Adipose tissue (tissue), 3 donors: ENCODE results near the gene CCDC136. TPM values are rescaled to one million over a fixed set of nuclear protein-coding genes. Genes with fewer than 3 reads are reported as not detected.

Source experiments
- H3K27ac ChIP-seq: one replicate; pipeline ENCODE4 v1.5.1; 2013; ENCODE audit warnings: low read depth, low read length
- WGBS, 3 donors: extraction: QIAGEN DNeasy Blood & Tissue Kit; methylation state at CpG; one replicate each; pipeline ENCODE4 v1.1.7; 2013; 5-methylcytosine and 5-hydroxymethylcytosine counted together
- polyA plus RNA-seq, 3 donors: library from polyadenylated mRNA; stranded (reverse); fragments of 200-250 nt; gene quantifications; one replicate each; pipeline ENCODE4 v1.2.3, GENCODE V29; 2013
- donor health status: healthy with polysubstance abuse.
- donor health status: Bipolar disorder and iron deficiency.
- donor health status: healthy.

The CCDC136 gene
- polyA plus RNA-seq, 3 donors, result 0.79 to 2.8 (median 1.1) TPM

DNA sequence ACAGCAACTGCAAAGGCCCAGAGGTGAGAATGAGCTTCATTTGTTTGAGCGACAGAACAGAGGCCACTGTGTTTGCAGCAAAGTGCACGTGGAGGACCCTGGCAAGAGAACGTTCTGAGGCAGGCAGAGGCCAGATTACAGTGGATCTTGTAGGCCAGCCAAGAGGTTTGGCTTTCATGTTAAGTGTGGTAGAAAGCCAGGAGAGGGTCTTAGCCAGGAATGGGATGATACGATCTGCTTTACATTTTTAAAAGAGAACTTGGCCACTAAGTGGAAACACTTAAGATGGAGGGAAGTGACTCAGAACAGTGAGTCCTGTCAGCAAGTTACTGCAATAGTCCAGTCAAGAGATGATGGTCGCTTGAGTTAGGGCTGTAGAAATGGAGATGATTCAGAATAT, 4.6 kb downstream of the CCDC136 start:
- WGBS, 3 donors, result 63 to 82% (median 74%) methylated on average over 5 of the region's 5 CpGs

DNA sequence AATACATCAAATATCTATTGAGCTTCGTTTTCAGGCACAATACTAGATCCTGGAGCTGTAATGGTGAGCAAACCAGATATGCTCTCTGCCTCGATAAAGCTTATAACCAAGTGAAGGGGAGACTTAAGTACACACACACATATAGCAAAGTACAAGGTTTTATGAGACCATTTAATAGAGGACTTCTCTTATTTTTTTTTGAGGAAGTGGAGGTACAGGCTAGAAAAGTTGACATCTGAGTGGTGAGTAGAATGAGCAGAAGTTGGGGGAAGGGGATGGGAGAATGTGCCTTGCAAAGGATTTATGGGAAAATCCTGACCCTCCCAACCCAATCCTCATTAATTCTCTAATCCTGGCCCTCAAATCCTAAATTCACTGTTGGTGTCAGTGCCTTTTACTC, 7.7 kb downstream of the CCDC136 start:
- no peak overlapping the region for H3K27ac ChIP-seq
- 75 to 90% (median 80%) methylated on average over 2 of the region's 2 CpGs for WGBS, 3 donors

More for the DNA sequence above, 4.6 kb downstream of the CCDC136 start:
- H3K27ac ChIP-seq, result no peak overlapping the region

DNA sequence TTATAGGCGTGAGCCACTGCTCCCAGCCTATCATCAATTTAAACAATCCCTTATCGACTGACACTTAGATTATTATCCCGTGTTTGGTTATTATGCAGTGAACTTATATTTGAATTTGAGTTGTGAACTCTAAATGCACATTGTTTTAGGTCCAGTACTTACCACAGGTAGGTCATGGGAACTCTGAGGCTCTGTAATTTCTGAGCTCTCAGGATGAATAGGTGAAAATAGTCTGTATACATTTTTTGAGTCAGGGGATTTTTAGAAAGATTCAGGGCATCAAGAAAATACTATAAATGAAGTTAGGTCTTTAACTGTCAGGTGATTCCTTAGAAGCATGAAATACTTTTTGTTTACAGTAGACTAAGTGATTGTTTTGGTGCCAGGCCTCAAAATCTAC, 8.8 kb downstream of the CCDC136 start:
- no peak overlapping the region for H3K27ac ChIP-seq
- 93 to 94% (median 93%) methylated on average over 3 of the region's 3 CpGs for WGBS, 3 donors

DNA sequence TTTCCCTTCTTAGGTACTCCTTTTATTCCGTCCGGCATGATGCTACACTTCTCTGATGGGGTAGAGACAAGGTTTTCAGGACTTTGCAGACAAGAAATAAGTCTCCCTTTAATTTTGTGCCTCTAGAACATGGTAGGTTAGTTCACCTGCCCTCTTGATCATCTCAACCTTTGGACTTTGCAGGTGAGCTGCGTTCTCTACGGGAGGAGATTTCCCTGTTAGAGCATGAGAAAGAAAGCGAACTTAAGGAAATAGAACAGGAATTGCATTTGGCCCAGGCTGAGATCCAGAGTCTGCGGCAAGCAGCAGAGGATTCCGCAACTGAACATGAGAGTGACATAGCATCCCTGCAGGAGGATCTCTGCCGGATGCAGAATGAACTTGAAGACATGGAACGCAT, 9.2 kb downstream of the CCDC136 start:
- no peak overlapping the region for H3K27ac ChIP-seq
- 91 to 95% (median 95%) methylated on average over 9 of the region's 9 CpGs for WGBS, 3 donors

DNA sequence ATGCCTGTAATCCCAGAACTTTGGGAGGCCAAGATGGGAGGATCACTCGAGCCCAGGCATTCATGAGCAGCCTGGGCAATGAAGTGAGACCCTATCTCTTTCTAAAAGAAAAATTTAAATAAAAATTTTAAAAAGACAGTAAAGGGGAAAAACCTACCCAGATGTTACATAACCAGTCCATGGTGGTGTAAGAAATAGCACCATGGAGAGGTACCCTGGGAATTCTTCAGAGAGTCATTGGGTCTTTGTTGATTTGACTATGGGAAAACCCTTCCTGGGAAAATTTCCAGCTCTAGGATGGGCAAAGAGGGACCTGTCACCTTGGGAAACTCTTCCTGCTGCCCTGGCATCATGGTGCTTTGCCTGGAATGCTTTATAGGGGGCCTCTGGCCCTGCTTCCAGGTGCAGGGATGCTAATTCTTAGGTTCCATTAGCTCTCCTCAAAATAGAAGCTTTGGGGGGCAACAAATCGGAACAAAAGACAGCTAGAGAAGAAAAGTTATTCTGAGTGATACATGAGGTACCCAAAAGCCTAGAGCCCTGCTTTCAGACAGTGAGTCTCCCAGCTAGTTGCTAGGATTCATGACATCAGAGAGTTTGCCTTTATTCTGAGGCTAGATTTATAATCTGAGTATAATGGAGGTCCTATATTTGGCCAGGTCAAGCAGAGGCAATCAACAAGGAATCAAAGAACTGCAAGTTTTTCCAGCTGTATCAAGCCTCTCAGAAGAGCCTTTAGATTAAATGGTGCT, 10.1 kb downstream of the CCDC136 start:
- WGBS, 3 donors, result 68 to 95% (median 93%) methylated on average over 2 of the region's 2 CpGs
- H3K27ac ChIP-seq, result no peak overlapping the region

DNA sequence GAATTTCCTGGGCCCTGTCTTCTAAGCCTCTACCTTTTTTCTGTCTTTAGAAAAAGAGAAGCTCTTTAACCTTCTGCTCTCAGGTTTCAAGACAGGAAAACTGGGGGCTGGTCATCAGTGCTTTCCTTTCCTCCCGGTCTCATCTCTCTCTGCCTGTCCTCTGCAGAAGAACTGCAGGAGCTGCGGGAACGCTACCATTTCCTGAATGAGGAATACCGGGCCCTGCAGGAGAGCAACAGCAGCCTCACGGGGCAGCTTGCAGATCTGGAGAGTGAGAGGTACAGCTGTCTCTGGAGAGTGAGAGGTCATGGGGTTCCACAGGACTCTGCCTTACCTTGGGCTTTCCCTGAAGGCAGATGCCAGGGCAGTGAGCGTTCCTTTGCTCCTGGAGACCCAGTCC, 12.7 kb downstream of the CCDC136 start:
- no peak overlapping the region for H3K27ac ChIP-seq
- WGBS, 3 donors, result 85 to 89% (median 89%) methylated on average over 6 of the region's 6 CpGs

DNA sequence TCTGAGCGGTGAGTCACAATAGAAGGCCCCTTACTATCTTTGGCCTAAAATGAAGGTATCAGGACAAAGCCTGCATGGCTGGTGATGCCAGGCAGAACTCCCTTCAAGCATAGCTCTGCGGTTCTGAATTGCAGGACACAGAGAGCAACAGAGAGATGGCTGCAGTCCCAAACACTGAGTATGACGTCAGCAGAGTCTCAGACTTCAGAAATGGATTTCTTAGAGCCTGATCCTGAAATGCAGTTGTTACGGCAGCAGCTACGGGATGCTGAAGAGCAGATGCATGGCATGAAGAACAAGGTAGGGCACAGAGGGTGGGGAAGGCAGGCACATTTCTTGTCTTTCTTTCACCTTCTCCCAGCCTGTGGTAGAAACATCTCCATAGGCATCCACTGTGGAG, 13.5 kb downstream of the CCDC136 start:
- H3K27ac ChIP-seq, result no peak overlapping the region
- WGBS, 3 donors, result 91 to 94% (median 94%) methylated on average over 5 of the region's 5 CpGs

DNA sequence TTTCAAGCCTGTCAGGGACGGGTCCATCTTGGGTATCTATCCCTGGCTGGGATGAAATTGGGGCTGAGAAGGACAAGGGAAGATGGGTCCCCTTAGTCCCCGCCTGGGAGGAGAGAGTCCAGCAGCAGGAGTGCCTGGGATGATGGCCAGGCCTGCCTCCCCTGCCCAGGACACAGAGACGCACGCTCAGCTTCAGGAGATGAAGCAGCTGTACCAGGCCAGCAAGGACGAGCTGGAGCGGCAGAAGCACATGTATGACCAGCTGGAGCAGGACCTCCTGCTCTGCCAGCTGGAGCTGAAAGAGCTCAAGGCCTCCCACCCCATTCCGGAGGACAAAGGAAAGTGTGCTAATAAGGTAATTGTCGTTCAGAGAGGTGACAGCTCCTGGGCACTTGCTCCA, 15.4 kb downstream of the CCDC136 start:
- 72 to 89% (median 84%) methylated on average over 8 of the region's 8 CpGs for WGBS, 3 donors
- H3K27ac ChIP-seq, result no peak overlapping the region

DNA sequence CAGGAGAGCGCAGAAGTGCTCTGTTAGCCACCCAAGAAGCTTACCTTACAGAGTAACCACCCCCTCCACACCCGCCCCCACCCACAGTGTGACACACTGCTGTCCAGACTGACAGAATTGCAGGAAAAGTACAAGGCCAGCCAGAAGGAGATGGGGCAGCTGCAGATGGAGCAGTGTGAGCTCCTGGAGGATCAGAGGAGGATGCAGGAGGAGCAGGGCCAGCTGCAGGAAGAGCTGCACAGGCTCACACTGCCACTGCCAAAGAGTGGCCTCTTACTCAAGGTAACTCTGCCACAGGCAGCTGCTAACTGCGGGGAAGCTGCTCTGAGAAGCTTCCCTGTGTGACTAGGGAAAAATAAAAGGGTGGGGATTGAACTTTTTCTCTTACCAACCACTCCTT, 17.6 kb downstream of the CCDC136 start:
- no peak overlapping the region for H3K27ac ChIP-seq
- WGBS, 3 donors, result 82 to 86% (median 83%) methylated on average over 3 of the region's 3 CpGs

DNA sequence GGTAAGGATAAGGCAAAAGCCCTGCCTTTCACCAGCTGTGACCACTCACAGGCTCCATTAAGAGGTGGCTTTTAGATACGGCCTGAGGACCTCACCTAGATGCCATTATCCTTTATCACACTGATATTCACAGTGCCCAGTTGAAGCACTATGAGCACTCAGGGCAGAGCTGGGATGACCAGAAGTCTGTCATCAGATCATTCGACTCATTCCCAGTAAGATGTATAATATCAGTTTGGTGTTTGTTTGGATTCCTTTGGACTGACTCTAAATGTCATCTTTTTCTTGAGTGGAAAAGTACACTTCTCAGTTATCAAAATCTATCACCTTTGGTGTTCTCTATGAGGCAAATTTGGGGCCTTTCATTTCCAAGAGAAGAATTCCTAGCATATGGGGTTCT, 18.7 kb downstream of the CCDC136 start:
- H3K27ac ChIP-seq, result no peak overlapping the region
- WGBS, 3 donors, result 91 to 95% (median 92%) methylated on average over 2 of the region's 2 CpGs

DNA sequence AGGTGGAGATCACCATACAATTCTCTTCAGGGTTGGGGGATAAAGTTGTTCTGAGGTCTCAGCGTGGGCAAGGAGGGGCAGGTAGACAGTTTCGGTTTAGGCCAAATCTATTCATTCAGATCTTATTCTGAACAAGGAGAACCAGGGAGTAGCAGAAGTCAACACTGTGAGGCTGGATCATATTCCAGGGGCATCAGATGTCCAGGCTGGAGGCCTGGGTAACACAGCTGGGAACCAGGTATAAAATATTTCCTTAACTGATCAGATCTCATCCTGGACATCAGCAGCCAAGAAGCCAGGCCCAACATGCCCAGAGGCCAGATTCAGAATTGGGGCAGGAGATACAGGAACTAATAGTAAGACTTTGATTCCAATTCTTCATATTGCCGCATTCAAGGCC, 19.2 kb downstream of the CCDC136 start:
- whole genome bisulfite sequencing, 3 donors, result 93 to 96% (median 95%) methylated on average over 3 of the region's 3 CpGs
- H3K27ac ChIP-seq, result no peak overlapping the region

DNA sequence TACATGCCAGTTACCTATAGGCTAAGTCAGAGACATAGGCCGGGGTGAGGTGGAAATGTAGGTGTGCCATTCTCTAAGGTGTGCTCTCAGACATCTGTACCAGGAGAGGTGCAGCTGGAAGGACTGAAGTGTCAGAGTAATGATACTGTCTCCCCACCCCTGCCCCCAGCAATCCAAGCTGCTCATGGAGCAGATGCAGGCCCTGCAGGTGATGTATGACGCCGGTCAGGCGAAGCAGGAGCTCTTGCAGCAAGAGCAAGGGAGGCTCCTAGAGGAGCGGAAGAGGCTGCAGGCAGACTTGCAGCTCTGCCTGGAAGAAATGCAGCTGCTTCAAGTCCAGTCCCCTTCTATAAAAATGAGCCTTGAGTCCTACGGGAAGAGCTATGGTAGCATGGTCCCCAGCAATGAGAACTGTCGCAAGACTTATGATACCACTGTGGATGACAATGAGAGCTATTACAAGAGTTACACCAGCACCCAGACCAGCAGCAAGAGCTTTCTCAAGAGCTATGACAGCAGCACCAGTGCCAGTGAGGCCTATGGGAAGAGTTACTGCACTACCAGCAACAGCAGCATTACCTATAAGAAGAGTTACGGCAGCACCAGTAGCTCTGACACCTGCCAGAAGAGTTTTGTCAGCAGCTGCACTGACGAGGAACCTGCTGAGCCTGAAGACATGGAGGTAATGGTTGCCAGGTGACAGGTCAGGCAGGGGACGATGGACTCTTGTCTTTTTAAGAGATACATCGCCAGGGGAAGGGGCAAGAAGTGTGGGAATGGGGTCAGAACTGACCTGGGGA, 20.1 kb downstream of the CCDC136 start:
- WGBS, 3 donors, result 91 to 96% (median 94%) methylated on average over 11 of the region's 11 CpGs
- no peak overlapping the region for H3K27ac ChIP-seq

DNA sequence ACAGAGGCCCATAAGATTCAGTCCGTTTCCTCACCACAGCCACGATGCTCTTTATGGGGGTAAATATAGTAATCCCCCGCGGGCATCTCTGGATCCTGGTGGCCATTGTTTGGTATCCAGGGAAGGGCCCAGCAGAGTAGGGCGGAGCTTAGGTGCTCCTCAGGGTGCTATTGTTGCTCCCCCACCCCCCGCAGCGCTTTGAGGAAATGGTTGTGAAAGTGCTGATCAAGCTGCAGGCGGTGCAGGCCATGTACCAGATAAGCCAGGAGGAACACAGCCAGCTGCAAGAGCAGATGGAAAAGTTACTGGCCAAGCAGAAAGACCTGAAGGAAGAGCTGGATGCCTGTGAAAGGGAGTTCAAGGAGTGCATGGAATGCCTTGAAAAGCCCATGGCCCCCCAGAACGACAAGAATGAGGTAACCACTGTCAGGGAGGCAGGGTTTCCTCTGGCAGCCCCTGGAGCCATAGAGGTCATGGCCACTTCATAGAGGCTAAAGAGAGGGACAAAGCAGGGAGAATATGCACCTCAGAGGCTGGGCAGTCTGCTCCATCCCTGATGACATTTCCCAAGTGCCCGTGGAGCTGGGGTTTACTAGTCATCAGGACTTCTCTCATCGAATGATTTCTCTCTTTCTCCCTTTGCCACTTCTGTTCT, 20.9 kb downstream of the CCDC136 start:
- H3K27ac ChIP-seq, result no peak overlapping the region
- 29 to 43% (median 35%) methylated on average over 11 of the region's 11 CpGs for WGBS, 3 donors

DNA sequence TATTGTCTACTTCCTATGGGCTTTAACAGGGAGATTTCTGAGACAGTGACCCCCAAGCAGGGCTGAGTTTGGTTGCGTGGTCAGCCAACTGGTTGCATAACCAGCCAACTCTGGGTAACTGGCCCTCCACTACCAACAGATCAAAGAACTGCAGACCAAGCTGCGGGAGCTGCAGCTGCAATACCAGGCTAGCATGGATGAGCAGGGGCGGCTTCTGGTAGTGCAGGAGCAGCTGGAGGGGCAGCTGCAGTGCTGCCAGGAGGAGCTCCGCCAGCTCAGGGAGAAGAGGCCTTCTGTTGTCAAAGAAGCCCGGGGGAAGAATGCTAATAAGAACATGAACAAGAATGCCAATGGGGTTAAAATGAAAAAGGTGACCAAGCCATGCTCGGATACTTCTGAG, 22.7 kb downstream of the CCDC136 start:
- H3K27ac ChIP-seq, result no peak overlapping the region
- 66 to 90% (median 88%) methylated on average over 6 of the region's 6 CpGs for WGBS, 3 donors

DNA sequence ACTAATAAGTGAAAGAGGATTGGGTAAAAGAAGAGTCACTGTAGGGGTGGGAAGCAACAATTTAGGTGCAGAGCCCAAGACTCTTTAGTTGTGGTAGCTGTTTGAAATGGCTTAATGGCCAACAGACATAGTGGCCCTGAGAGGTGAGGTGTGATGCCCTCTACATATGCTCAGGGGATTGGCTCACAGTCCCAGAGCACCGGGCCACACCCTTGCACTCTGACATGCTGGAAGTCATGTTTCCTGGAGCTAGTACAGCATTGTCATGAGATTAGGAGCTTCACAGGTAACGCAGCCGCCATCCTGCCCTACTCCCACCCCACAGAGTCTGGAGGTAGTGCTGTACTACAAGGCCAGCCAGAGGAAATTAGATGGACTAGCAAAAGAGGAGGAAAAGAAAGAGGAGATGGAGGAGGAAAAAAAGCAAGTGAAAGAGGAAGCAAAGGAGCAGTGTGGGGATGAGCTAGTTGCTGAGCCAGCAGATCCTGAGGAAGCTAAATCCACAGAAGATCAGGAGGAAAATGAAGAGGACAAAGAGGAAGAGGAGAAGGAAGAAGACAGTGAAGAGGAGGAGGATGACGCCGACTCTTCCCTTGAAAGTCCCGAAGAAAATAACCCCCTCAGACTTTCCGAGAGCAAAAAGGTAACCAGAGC, 23.6 kb downstream of the CCDC136 start:
- WGBS, 3 donors, result 83 to 93% (median 83%) methylated on average over 7 of the region's 7 CpGs
- no peak overlapping the region for H3K27ac ChIP-seq

DNA sequence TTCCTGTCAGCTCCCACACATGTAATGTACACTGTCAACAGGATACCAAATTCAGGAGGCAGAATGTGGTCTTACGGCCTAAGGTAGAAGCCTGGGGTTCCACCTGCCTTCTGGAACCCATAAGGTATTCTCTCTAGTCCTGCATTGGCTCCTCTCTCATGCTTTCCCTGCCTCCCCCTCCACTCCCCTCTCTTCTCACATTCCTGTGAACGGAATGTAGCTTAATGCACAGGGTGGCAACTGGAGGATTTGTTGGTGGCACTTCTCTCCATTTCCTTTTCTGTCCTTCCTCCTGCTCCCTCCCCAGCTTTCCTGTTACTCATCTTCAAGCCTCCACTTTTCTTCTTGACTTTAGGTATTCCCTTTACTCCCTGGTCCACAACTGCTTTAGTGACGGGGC, 26.9 kb downstream of the CCDC136 start:
- no peak overlapping the region for H3K27ac ChIP-seq

DNA sequence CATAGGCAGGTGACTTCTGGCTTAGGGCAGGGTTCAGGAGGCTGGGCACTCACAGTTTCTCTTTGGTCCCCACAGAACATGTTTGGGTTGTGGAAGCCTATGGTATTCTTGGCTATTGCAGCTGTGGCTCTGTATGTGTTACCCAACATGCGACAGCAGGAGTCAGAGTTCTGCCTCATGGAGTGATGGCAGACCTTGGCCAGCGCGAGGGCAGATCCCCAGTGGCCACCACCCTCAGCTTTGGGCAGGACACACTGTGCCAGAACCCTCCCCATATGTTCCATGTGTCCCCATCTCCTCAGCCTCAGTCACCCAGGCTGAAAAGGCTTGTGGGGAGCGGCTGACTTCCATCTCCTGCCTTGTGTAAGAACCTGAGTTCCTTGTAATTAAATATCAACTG, 30.0 kb downstream of the CCDC136 start:
- no peak overlapping the region for H3K27ac ChIP-seq
- WGBS, 3 donors, result 87 to 96% (median 93%) methylated on average over 4 of the region's 4 CpGs

More for the DNA sequence above, 26.9 kb downstream of the CCDC136 start:
- WGBS, 3 donors, result 74 to 85% (median 84%) methylated on average over 3 of the region's 3 CpGs

DNA sequence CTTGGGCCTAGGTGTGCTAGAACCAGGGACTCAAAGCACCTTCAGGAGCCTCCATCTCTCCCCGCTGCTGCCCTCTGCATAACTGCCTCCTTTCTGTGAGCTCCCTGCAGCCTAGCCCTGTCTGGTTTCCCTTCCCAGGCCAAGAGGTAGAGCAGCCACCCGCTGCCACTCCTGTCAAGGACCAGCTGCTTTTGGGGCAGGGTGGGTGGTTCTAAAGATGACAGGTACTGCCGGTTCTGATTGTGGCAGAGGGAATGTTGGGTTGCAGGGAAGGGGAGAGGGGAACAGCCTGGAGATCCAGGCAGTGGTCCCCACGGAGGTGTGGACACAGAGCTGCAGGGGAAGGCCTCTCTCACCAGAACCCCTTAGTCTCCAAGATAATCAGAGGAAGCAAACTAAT, 34.7 kb downstream of the CCDC136 start:
- 82 to 89% (median 85%) methylated on average over 4 of the region's 4 CpGs for WGBS, 3 donors
- no peak overlapping the region for H3K27ac ChIP-seq

DNA sequence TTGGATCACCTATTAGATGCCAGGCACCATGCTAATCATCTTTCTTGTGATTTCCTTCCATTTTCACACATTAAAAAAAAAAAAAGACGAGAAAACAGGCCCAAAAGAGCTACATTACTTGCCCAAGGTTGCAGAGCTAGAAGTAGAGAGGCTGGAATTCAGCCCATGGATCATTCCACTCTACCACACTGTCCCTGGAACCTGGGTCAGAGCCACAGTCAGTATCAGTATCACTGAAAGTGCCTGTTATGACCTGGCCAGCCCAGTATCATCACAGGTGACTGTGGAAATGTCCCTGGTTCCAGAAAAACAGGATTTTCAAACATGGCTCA, 35.1 kb downstream of the CCDC136 start:
- H3K27ac ChIP-seq, result no peak overlapping the region
- WGBS, 3 donors, result 62 to 93% (median 88%) methylated on average over 1 of the region's 1 CpG
